Measurements from ENCODE around the gene CDC25A. TPM values are rescaled to one million over a fixed set of nuclear protein-coding genes. Genes with fewer than 3 reads are reported as not detected.

CDC25A gene
- total RNA-seq, 2 donors from 2014 or later = 2.5 TPM; not detected in 1

DNA sequence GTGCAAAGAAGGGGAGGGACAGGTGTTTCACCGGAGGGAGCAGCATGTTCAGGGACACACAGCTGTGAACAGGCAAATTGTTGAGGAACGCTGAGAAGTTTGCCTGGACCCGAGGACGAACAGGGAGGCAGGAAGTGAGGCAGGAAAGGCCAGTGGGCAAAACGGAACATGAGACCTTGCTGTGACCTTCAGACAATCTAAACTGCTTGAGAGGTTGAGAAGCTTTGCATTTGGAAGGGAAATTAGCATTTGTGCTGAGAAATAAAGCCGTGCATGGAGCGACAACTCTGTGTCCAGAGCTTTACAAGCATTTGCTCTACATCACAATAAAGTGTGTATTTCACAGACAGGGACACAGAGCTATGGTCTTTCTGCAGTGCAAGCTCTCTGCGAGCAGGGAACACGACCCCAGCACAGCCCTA is 47.9 kb downstream of the CDC25A start:
- no peaks in the 10 kb centered on the region for H3K27me3 ChIP-seq (replicated peaks; ENCODE audit: insufficient read depth)
- H3K27ac ChIP-seq = no peak overlapping the region
- no peaks in the 10 kb centered on the region for H3K9me3 ChIP-seq
- peaks cover 0 to 8% of the 10 kb centered on the region in 2 donors for H3K4me1 ChIP-seq (ENCODE audit: control insufficient read depth in 1 of 2, low read depth in 2 of 2)
- TF ChIP-seq, protein P1, sequence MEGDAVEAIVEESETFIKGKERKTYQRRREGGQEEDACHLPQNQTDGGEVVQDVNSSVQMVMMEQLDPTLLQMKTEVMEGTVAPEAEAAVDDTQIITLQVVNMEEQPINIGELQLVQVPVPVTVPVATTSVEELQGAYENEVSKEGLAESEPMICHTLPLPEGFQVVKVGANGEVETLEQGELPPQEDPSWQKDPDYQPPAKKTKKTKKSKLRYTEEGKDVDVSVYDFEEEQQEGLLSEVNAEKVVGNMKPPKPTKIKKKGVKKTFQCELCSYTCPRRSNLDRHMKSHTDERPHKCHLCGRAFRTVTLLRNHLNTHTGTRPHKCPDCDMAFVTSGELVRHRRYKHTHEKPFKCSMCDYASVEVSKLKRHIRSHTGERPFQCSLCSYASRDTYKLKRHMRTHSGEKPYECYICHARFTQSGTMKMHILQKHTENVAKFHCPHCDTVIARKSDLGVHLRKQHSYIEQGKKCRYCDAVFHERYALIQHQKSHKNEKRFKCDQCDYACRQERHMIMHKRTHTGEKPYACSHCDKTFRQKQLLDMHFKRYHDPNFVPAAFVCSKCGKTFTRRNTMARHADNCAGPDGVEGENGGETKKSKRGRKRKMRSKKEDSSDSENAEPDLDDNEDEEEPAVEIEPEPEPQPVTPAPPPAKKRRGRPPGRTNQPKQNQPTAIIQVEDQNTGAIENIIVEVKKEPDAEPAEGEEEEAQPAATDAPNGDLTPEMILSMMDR (IDR thresholded peaks at IDR 0.05) = no peak
- ATAC-seq (ENCODE audit: insufficient number of reproducible peaks, low FRiP score, low read depth) = no peak
- H3K4me3 ChIP-seq = no peak overlapping the region
- H3K36me3 ChIP-seq = no peaks in the 10 kb centered on the region
- DNase-seq (ENCODE audit: low spot score) = no peak

DNA sequence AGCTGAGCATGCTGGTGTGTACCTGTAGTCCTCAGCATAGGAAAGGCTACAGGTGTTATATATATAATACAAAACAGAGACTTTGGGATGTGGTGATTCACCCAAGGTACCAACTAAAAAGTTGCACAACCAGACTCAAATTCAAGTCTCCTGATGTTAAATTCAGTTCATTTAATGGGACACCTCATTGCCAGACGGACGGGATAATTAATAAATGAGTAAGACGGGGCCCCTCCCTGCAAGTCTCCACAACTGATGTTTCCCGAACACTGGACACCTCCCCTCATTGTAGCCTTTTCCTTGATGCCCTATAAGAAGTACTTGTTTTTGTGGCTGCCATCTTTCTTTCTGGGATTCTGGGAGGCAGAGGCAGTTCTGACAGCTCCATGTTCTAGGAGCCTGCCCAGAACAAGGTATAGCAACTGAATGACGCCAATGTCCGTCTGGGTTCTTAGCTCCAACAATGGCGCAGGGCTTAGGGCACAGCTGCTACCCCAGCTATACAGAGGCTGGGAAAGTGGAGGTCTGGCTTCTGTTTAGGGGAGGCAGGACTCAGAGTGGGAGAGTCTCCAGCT is 50.7 kb downstream of the CDC25A start:
- Histone ChIP-seq H3K4me3 (no peak overlapping the region), H3K4me1 (ENCODE audit: control insufficient read depth in 1 of 2, low read depth in 2 of 2) (peaks cover 0 to 8% of the 10 kb centered on the region in 2 donors), H3K27me3 (replicated peaks; ENCODE audit: insufficient read depth) (no peaks in the 10 kb centered on the region), H3K9me3 (no peaks in the 10 kb centered on the region), H3K27ac (no peak overlapping the region), H3K36me3 (no peaks in the 10 kb centered on the region)
- ATAC-seq (ENCODE audit: insufficient number of reproducible peaks, low FRiP score, low read depth) (no peak), DNase-seq (ENCODE audit: low spot score) (no peak)
- TF ChIP-seq, protein P1 (IDR thresholded peaks at IDR 0.05) = no peak

DNA sequence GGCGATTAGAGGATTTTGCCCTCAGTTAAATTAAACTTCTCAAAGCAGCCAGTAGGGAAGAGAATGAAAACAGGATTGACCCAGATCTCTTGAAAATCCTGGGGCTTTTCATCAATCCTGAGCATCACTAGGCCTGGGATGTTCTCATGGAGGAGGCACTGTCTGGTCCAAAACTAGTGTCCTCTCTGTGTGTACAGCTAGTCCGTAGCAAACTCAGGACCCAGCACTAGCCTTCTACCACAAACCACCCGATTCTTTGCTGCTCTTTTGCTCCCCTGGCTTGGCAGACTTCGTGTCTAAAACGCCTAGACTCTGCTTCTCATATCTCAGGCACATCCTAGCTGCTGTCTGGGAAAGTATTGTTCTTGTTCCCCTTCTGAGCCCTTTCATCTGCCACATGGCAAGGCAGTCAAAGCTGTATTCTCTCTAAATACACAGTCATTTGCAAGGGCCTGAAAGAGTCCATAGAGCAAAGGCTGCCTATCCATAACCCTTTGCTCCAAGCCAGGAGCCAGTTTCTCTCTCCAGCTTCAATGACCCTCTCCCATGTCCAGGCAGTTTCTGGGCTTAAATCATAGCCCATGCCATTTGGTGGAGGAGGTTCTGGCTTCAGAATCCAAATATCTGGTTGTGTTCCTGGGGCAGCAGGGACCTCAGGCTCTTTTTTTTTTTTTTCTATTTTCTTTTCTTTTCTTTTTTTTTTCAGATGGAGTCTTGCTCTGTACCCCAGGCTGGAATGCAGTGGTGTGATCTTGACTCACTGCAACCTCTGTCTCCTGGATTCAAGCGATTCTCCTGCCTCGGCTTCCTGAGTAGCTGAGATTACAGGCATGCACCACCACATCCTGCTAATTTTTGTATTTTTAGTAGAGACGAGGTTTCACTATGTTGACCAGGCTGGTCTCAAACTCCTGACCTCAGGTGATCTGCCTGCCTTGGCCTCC is 52.4 kb downstream of the CDC25A start:
- H3K9me3 ChIP-seq = no peaks in the 10 kb centered on the region
- H3K4me1 ChIP-seq (ENCODE audit: control insufficient read depth in 1 of 2, low read depth in 2 of 2) = peaks cover 4 to 15% of the 10 kb centered on the region in 2 donors
- no peak for ATAC-seq (ENCODE audit: insufficient number of reproducible peaks, low FRiP score, low read depth)
- TF ChIP-seq, protein P1 (IDR thresholded peaks at IDR 0.05) = no peak
- DNase-seq (ENCODE audit: low spot score) = no peak
- no peaks in the 10 kb centered on the region for H3K36me3 ChIP-seq
- no peak overlapping the region for H3K4me3 ChIP-seq
- no peak overlapping the region for H3K27ac ChIP-seq
- H3K27me3 ChIP-seq (replicated peaks; ENCODE audit: insufficient read depth) = no peaks in the 10 kb centered on the region

DNA sequence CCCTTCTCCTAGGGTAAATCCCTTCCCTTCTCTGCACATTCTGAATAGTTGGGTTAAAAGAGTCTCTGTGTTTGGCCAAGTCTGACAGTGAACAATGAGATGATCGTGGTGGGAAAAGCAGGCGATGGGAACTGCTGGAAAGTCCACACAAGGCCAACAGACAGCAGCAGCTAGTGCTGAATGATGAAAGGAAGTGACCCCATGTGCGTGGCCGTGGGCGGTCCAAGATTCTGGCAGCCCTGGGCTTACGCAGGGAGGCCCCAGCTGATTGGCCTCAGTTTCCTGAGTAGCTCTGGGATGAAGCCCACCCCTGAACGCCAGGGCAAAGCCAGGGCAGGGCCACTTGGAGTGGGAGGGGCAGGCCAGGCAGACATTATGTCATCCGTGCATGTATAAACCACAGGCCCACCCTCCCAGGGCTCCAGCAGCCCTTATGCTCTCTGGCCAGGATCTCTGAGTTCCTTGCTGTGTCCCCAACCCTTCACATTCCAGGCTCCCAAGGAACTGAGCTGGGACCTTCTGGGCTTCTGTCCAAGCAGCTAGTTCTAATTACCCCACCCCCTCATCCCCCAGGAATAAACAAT is 57.8 kb downstream of the CDC25A start:
- DNase-seq (ENCODE audit: low spot score) (peak; percentile 6), ATAC-seq (ENCODE audit: insufficient number of reproducible peaks, low FRiP score, low read depth) (peak; percentile 73)
- Histone ChIP-seq H3K27me3 (replicated peaks; ENCODE audit: insufficient read depth) (no peaks in the 10 kb centered on the region), H3K4me3 (no peak overlapping the region), H3K27ac (peak overlapping the region; percentile 69 to 70), H3K36me3 (no peaks in the 10 kb centered on the region), H3K9me3 (no peaks in the 10 kb centered on the region), H3K4me1 (ENCODE audit: control insufficient read depth in 1 of 2, low read depth in 2 of 2) (peaks cover 7 to 20% of the 10 kb centered on the region in 2 donors)
- TF ChIP-seq, protein P1 (IDR thresholded peaks at IDR 0.05) = no peak

DNA sequence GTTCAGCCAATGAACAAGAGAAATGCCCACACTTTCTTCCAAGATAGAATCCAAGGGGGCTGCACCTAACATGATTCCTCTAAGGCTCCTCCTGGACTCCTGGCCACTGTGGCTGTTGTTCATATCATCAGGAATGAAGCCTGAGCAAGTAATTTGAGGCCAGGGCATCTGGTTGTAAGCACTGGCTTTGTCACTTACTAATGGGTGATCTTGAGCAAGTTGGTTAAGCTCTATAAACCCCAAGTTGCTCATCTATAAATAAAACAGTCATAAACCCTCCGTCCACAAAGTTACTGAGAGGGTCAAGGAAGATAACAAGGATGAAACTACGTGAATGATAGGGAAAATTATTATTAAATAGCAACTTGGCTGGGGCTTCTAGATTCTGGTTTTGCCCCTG is 58.3 kb downstream of the CDC25A start:
- Histone ChIP-seq H3K9me3 (no peaks in the 10 kb centered on the region), H3K4me1 (ENCODE audit: control insufficient read depth in 1 of 2, low read depth in 2 of 2) (peaks cover 7 to 25% of the 10 kb centered on the region in 2 donors), H3K27me3 (replicated peaks; ENCODE audit: insufficient read depth) (no peaks in the 10 kb centered on the region), H3K27ac (peak overlapping the region; percentile 69 to 70), H3K36me3 (no peaks in the 10 kb centered on the region), H3K4me3 (no peak overlapping the region)
- TF ChIP-seq, protein P1 (IDR thresholded peaks at IDR 0.05) = no peak
- ATAC-seq (ENCODE audit: insufficient number of reproducible peaks, low FRiP score, low read depth) (no peak), DNase-seq (ENCODE audit: low spot score) (no peak)
